ENCODE measurements around the gene C6orf136. TPM values are rescaled to one million over a fixed set of nuclear protein-coding genes. Genes with fewer than 3 reads are reported as not detected.
A peak's percentile ranks its signal among the peaks of the same experiment; 100 is the strongest.

C6orf136 gene
- total RNA-seq, 2 experiments from 2014 or later = 33.6 TPM

GRCh38 chr6:30611856-30612194 lies 35.1 kb upstream of the C6orf136 start:
- H3K4me1 Mint-ChIP-seq (ENCODE audit: low read depth) = peaks cover 57% of the 10 kb centered on the region
- H3K4me3 Mint-ChIP-seq = no peak overlapping the region
- no peak for DNase-seq
- intact Hi-C loops (cut with micrococcal nuclease) = loop anchor here (10.0 kb wide), 1 partner anchor 547 kb away; the partner anchor contains the start of genes POLR1H and PPP1R11
- H3K27ac Mint-ChIP-seq = peak overlapping the region; percentile 95
- no peaks in the 10 kb centered on the region for H3K27me3 Mint-ChIP-seq (ENCODE audit: low read depth)
- H3K9me3 Mint-ChIP-seq = no peaks in the 10 kb centered on the region
- H3K36me3 Mint-ChIP-seq (ENCODE audit: low read depth) = peaks cover 63% of the 10 kb centered on the region
- CTCF ChIA-PET = interaction anchor here (2.5 to 3.7 kb wide), 3 partner anchors 14 to 129 kb away, joined by 10 to 38 read pairs (median 18); no protein-coding TSS in a partner anchor

GRCh38 chr6:30612213-30612612 lies 34.7 kb upstream of the C6orf136 start:
- H3K4me1 Mint-ChIP-seq (ENCODE audit: low read depth) = peaks cover 57% of the 10 kb centered on the region
- CTCF ChIA-PET = interaction anchor here (1.6 to 3.7 kb wide), 5 partner anchors 15 to 129 kb away, joined by 5 to 38 read pairs (median 18); no protein-coding TSS in a partner anchor
- no peaks in the 10 kb centered on the region for H3K27me3 Mint-ChIP-seq (ENCODE audit: low read depth)
- H3K9me3 Mint-ChIP-seq = no peaks in the 10 kb centered on the region
- intact Hi-C loops (cut with micrococcal nuclease) = loop anchor here (10.0 kb wide), 1 partner anchor 547 kb away; the partner anchor contains the start of genes POLR1H and PPP1R11
- no peak for DNase-seq
- no peak overlapping the region for H3K4me3 Mint-ChIP-seq
- H3K36me3 Mint-ChIP-seq (ENCODE audit: low read depth) = peaks cover 66% of the 10 kb centered on the region
- peak overlapping the region; percentile 95 for H3K27ac Mint-ChIP-seq

GRCh38 chr6:30612687-30613248 lies 34.2 kb upstream of the C6orf136 start:
- DNase-seq = no peak
- H3K9me3 Mint-ChIP-seq = no peaks in the 10 kb centered on the region
- intact Hi-C loops (cut with micrococcal nuclease) = loop anchor here (10.0 kb wide), 1 partner anchor 548 kb away; the partner anchor contains the start of genes POLR1H and PPP1R11
- H3K4me1 Mint-ChIP-seq (ENCODE audit: low read depth) = peaks cover 53% of the 10 kb centered on the region
- H3K4me3 Mint-ChIP-seq = peak overlapping the region; percentile 23
- peak overlapping the region; percentile 95 for H3K27ac Mint-ChIP-seq
- peaks cover 62% of the 10 kb centered on the region for H3K36me3 Mint-ChIP-seq (ENCODE audit: low read depth)
- CTCF ChIA-PET = interaction anchor here (0.7 to 3.7 kb wide), 12 partner anchors 15 to 475 kb away, joined by 3 to 38 read pairs (median 5); no protein-coding TSS in a partner anchor
- no peaks in the 10 kb centered on the region for H3K27me3 Mint-ChIP-seq (ENCODE audit: low read depth)

- Mint-ChIP-seq H3K4me1 (ENCODE audit: low read depth) (peaks cover 53% of the 10 kb centered on the region), H3K36me3 (ENCODE audit: low read depth) (peaks cover 60% of the 10 kb centered on the region), H3K27me3 (ENCODE audit: low read depth) (no peaks in the 10 kb centered on the region), H3K9me3 (no peaks in the 10 kb centered on the region), H3K27ac (peak overlapping the region; percentile 95), H3K4me3 (peak overlapping the region; percentile 87)
- DNase-seq = no peak
- intact Hi-C loops (cut with micrococcal nuclease) = loop anchor here (10.0 kb wide), 1 partner anchor 549 kb away; the partner anchor contains the start of genes POLR1H and PPP1R11
- CTCF ChIA-PET = interaction anchor here (0.7 to 3.7 kb wide), 13 partner anchors 16 to 474 kb away, joined by 3 to 38 read pairs (median 5); no protein-coding TSS in a partner anchor
Measured at GRCh38 chr6:30613251-30614043, 33.5 kb upstream of the C6orf136 start.

- peak overlapping the region; percentile 87 for H3K4me3 Mint-ChIP-seq
- no peak for DNase-seq
- no peaks in the 10 kb centered on the region for H3K9me3 Mint-ChIP-seq
- peaks cover 54% of the 10 kb centered on the region for H3K4me1 Mint-ChIP-seq (ENCODE audit: low read depth)
- no peaks in the 10 kb centered on the region for H3K27me3 Mint-ChIP-seq (ENCODE audit: low read depth)
- H3K27ac Mint-ChIP-seq = peak overlapping the region; percentile 95
- intact Hi-C loops (cut with micrococcal nuclease) = loop anchor here (10.0 kb wide), 1 partner anchor 549 kb away; the partner anchor contains the start of genes POLR1H and PPP1R11
- CTCF ChIA-PET = interaction anchor here (0.5 to 3.7 kb wide), 16 partner anchors 17 to 235 kb away, joined by 3 to 38 read pairs (median 4); partner anchors contain the start of genes ABCF1 and DHX16
- H3K36me3 Mint-ChIP-seq (ENCODE audit: low read depth) = peaks cover 61% of the 10 kb centered on the region
Measured at GRCh38 chr6:30614044-30614842, 32.7 kb upstream of the C6orf136 start.

GRCh38 chr6:30614843-30615218 lies 32.1 kb upstream of the C6orf136 start:
- DNase-seq = peak; percentile 92
- intact Hi-C loops (cut with micrococcal nuclease) = loop anchor here (1.0 to 10.0 kb wide), 7 partner anchors 44 to 927 kb away; partner anchors contain the start of genes ABCF1, DDX39B, FLOT1 and IER3
- peak overlapping the region; percentile 95 for H3K27ac Mint-ChIP-seq
- CTCF ChIA-PET = interaction anchor here (0.5 to 3.7 kb wide), 11 partner anchors 57 to 148 kb away, joined by 3 to 22 read pairs (median 4); partner anchors contain the start of gene DHX16
- no peaks in the 10 kb centered on the region for H3K27me3 Mint-ChIP-seq (ENCODE audit: low read depth)
- no peaks in the 10 kb centered on the region for H3K9me3 Mint-ChIP-seq
- peak overlapping the region; percentile 87 for H3K4me3 Mint-ChIP-seq
- H3K4me1 Mint-ChIP-seq (ENCODE audit: low read depth) = peaks cover 55% of the 10 kb centered on the region
- H3K36me3 Mint-ChIP-seq (ENCODE audit: low read depth) = peaks cover 64% of the 10 kb centered on the region

- Mint-ChIP-seq H3K36me3 (ENCODE audit: low read depth) (peaks cover 60% of the 10 kb centered on the region), H3K4me3 (peak overlapping the region; percentile 87), H3K4me1 (ENCODE audit: low read depth) (peaks cover 51% of the 10 kb centered on the region), H3K9me3 (no peaks in the 10 kb centered on the region), H3K27me3 (ENCODE audit: low read depth) (no peaks in the 10 kb centered on the region), H3K27ac (peak overlapping the region; percentile 95)
- intact Hi-C loops (cut with micrococcal nuclease) = loop anchor here (1.0 to 10.0 kb wide), 7 partner anchors 44 to 927 kb away; partner anchors contain the start of genes ABCF1, DDX39B, FLOT1 and IER3
- CTCF ChIA-PET = interaction anchor here (0.6 to 3.7 kb wide), 8 partner anchors 57 to 149 kb away, joined by 3 to 22 read pairs (median 4); partner anchors contain the start of gene DHX16
- DNase-seq = peak; percentile 34
Measured at GRCh38 chr6:30615219-30615957, 31.5 kb upstream of the C6orf136 start.

GRCh38 chr6:30615958-30616810 lies 30.7 kb upstream of the C6orf136 start:
- no peaks in the 10 kb centered on the region for H3K27me3 Mint-ChIP-seq (ENCODE audit: low read depth)
- CTCF ChIA-PET = interaction anchor here (0.6 to 3.6 kb wide), 3 partner anchors 24 to 115 kb away, joined by 3 to 22 read pairs (median 8); partner anchors contain the start of gene DHX16
- H3K9me3 Mint-ChIP-seq = no peaks in the 10 kb centered on the region
- H3K27ac Mint-ChIP-seq = peak overlapping the region; percentile 95
- peak; percentile 27 for DNase-seq
- intact Hi-C loops (cut with micrococcal nuclease) = loop anchor here (1.0 to 10.0 kb wide), 7 partner anchors 45 to 926 kb away; partner anchors contain the start of genes ABCF1, DDX39B, FLOT1 and IER3
- peaks cover 60% of the 10 kb centered on the region for H3K36me3 Mint-ChIP-seq (ENCODE audit: low read depth)
- H3K4me1 Mint-ChIP-seq (ENCODE audit: low read depth) = peaks cover 45% of the 10 kb centered on the region
- peak overlapping the region; percentile 87 for H3K4me3 Mint-ChIP-seq

GRCh38 chr6:30616811-30617564 lies 29.9 kb upstream of the C6orf136 start, which contains the start of gene PPP1R10:
TSS of gene PPP1R10 (minus strand) at chr6:30617243. CDS start at chr6:30609944, 7,299 bp downstream.
- H3K4me1 Mint-ChIP-seq (ENCODE audit: low read depth) = peaks cover 37% of the 10 kb centered on the region

More at GRCh38 chr6:30616811-30617564, 29.9 kb upstream of the C6orf136 start, which contains the start of gene PPP1R10:
- DNase-seq = peak; percentile 99
- Mint-ChIP-seq H3K27me3 (ENCODE audit: low read depth) (no peaks in the 10 kb centered on the region), H3K36me3 (ENCODE audit: low read depth) (peaks cover 62% of the 10 kb centered on the region), H3K4me3 (peak within 1 kb of the TSS; percentile 87), H3K9me3 (no peaks in the 10 kb centered on the region), H3K27ac (peak within 1 kb of the TSS; percentile 95)
- CTCF ChIA-PET = interaction anchor here (1.4 to 1.6 kb wide), 4 partner anchors 20 to 114 kb away, joined by 4 to 7 read pairs (median 5); partner anchors contain the start of gene TUBB
- intact Hi-C loops (cut with micrococcal nuclease) = loop anchor here (1.0 to 10.0 kb wide), 15 partner anchors 9 to 925 kb away; partner anchors contain the start of genes ATAT1, C6orf136, DDX39B and DHX16

Data from activated naive CD4-positive, alpha-beta T cell treated with anti-CD3 and anti-CD28 coated beads for 36 hours (primary cell).